Glomerular visceral epithelial cell (primary cell): ENCODE results near the gene TEX13B.

ENCODE experiments used
- DNase-seq: peaks from one replicate; pipeline ENCODE4 v3.0.0-alpha.2; 2016; ENCODE audit errors: extremely low spot score

The TEX13B gene

GRCh38 chrX:107936434-107936730, 45.8 kb downstream of the TEX13B start:
- DNase-seq = no peak

- peak; percentile 22 for DNase-seq
Measured at GRCh38 chrX:107935664-107936433, 46.3 kb downstream of the TEX13B start.

- DNase-seq = peak; percentile 65
Measured at GRCh38 chrX:107935200-107935599, 47.0 kb downstream of the TEX13B start.

- no peak for DNase-seq
Measured at GRCh38 chrX:107934262-107934661, 47.9 kb downstream of the TEX13B start.
